ENCODE results near the gene CENPM.

DNA sequence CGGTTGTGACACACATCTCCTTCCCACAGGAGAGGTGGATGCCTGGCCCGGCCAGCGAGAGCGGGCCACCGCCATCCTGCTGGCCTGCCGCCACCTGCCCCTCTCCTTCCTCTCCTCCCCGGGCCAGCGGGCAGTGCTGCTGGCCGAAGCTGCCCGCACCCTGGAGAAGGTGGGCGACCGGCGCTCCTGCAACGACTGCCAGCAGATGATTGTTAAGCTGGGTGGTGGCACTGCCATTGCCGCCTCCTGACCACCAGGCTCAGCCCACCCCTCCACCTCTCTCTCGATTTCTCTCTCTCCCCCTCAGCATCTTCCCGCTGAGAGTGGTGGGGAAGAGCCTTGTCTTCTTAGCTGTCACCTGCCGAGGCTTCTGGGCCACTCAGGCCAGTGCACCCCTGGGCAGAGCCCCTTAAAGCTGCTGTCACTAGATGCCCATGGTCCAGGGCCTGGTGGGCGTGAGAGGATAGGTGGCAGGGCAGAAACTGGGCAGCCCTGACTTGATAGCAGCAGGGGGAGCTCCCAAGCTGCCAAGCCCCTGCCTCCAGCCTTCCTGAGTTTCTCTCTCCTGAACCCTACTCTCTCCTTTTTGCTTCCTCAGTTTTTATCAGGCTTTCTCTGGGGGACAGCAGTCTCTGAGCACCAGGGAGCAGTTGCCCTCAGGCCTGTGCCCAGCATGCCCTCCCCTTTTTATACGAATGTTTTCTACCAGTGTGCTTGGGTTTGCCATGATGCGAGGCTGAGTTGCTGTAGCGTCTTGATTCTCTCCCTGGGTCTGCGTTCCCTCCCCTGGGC is 41.3 kb downstream of the CENPM start:
- TF ChIP-seq, protein P1, sequence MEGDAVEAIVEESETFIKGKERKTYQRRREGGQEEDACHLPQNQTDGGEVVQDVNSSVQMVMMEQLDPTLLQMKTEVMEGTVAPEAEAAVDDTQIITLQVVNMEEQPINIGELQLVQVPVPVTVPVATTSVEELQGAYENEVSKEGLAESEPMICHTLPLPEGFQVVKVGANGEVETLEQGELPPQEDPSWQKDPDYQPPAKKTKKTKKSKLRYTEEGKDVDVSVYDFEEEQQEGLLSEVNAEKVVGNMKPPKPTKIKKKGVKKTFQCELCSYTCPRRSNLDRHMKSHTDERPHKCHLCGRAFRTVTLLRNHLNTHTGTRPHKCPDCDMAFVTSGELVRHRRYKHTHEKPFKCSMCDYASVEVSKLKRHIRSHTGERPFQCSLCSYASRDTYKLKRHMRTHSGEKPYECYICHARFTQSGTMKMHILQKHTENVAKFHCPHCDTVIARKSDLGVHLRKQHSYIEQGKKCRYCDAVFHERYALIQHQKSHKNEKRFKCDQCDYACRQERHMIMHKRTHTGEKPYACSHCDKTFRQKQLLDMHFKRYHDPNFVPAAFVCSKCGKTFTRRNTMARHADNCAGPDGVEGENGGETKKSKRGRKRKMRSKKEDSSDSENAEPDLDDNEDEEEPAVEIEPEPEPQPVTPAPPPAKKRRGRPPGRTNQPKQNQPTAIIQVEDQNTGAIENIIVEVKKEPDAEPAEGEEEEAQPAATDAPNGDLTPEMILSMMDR (IDR thresholded peaks at IDR 0.05 in 4 of 5, conservative IDR thresholded peaks at IDR 0.05 in 1 of 5): no peak
- TF ChIP-seq POLR2A (IDR thresholded peaks at IDR 0.05): no peak
